Endothelial cell of umbilical vein (primary cell): ENCODE results near the gene SBSN. TPM values are rescaled to one million over a fixed set of nuclear protein-coding genes. Genes with fewer than 3 reads are reported as not detected.

Experiments used
- BruUV-seq: library from RNA; stranded (reverse); fragments of 400-500 nt; replicated peaks from 2 replicates; lab custom pipeline; 2021; lab: Mats Ljungman, UMichigan
- CTCF ChIA-PET: fragments of 300-600, 350-600 bp; sonication (Branson Sonifier 250); formaldehyde crosslinking; loops from one replicate; lab custom pipeline; 2021; ENCODE audit warnings: antibody characterized with exemption, inconsistent platforms; lab: Charles Lee
- POLR2A ChIA-PET: fragments of 300-600, 350-600 bp; sonication (Branson Sonifier 250); formaldehyde crosslinking; loops from one replicate; lab custom pipeline; 2021; ENCODE audit warnings: antibody characterized with exemption, inconsistent platforms; lab: Charles Lee
- DNase-seq: peaks from one replicate; pipeline ENCODE4 v3.0.0-alpha.2; 2011; ENCODE audit warnings: low read depth, low spot score
- FAIRE-seq: peaks from 2 replicates; lab custom pipeline; 2011; peaks lifted over from hg19 to GRCh38; lab: Jason Lieb, UNC
- H2AFZ ChIP-seq: 2 replicates; pipeline ENCODE4 v1.6.0; 2012; ENCODE audit warnings: low read depth, low read length, control low read depth, inconsistent platforms
- H3K27ac ChIP-seq: 2 replicates; pipeline ENCODE4 v1.5.1; 2011; ENCODE audit warnings: low read depth, mild to moderate bottlenecking, control low read depth, low read length, moderate library complexity; ENCODE audit not compliant: insufficient read depth
- H3K27me3 ChIP-seq, 2 experiments: 2 replicates each; pipeline versions ENCODE4 v1.6.0 to v1.6.1; 2011; ENCODE audit warnings: low read length in 2 of 2, mixed read lengths in 1 of 2; ENCODE audit not compliant: control insufficient read depth in 2 of 2, insufficient read depth in 2 of 2
- H3K36me3 ChIP-seq, 2 experiments: 2 replicates in 1 of 2; 3 replicates in 1 of 2; pipeline ENCODE4 v1.5.1; 2011; ENCODE audit warnings: low read length in 2 of 2, mild to moderate bottlenecking in 1 of 2, moderate library complexity in 1 of 2; ENCODE audit not compliant: control insufficient read depth in 2 of 2, insufficient read depth in 2 of 2; ENCODE audit errors: extremely low read depth in 1 of 2
- H3K4me1 ChIP-seq: 3 replicates; pipeline ENCODE4 v1.5.1; 2011; ENCODE audit warnings: mild to moderate bottlenecking, low read length; ENCODE audit not compliant: control insufficient read depth, insufficient read depth; ENCODE audit errors: extremely low read depth
- H3K4me2 ChIP-seq: 2 replicates; pipeline ENCODE4 v1.6.1; 2011; ENCODE audit warnings: low read length, control low read depth, mixed read lengths; ENCODE audit not compliant: insufficient read depth
- H3K4me3 ChIP-seq, 3 experiments: fragments of 200-600 bp in 1 of 3; sonication (generic), shearing (Covaris generic) in 1 of 3; replicated peaks in 1 of 3; 2 replicates each; pipeline ENCODE4 v1.5.1; 2011 to 2016; ENCODE audit warnings: control low read depth in 3 of 3, low read length in 3 of 3, mild to moderate bottlenecking in 2 of 3, inconsistent platforms in 1 of 3, low read depth in 1 of 3, moderate library complexity in 1 of 3; ENCODE audit not compliant: insufficient read depth in 1 of 3
- H3K79me2 ChIP-seq: 2 replicates; pipeline ENCODE4 v1.6.0; 2012; ENCODE audit warnings: low read length, inconsistent platforms; ENCODE audit not compliant: control insufficient read depth, insufficient read depth
- H3K9ac ChIP-seq: replicated peaks from 2 replicates; pipeline ENCODE3; 2011; ENCODE audit warnings: low read length, control low read depth; ENCODE audit not compliant: insufficient read depth; ENCODE audit errors: extremely low read depth
- H3K9me1 ChIP-seq: replicated peaks from 3 replicates; pipeline ENCODE4 v1.6.0; 2011; ENCODE audit warnings: mild to moderate bottlenecking, low read length; ENCODE audit not compliant: control insufficient read depth, insufficient read depth; ENCODE audit errors: extremely low read depth
- H3K9me3 ChIP-seq: replicated peaks from 2 replicates; pipeline ENCODE4 v1.5.1; 2012; ENCODE audit warnings: low read length, inconsistent platforms; ENCODE audit not compliant: control insufficient read depth, insufficient read depth
- H4K20me1 ChIP-seq: replicated peaks from 2 replicates; pipeline ENCODE3; 2011; ENCODE audit warnings: mild to moderate bottlenecking, low read length; ENCODE audit not compliant: control insufficient read depth, insufficient read depth; ENCODE audit errors: extremely low read depth
- CTCF ChIP-seq, 2 donors: IDR thresholded peaks; 1 replicate in 1 of 2; 2 replicates in 1 of 2; pipeline ENCODE4 v1.5.1; 2011; ENCODE audit warnings: low read length in 2 of 2, mild to moderate bottlenecking in 2 of 2, moderate library complexity in 2 of 2, control low read depth in 1 of 2, inconsistent platforms in 1 of 2, low read depth in 1 of 2; ENCODE audit not compliant: insufficient read depth in 1 of 2; ENCODE audit errors: extremely low read depth in 1 of 2
- EZH2 ChIP-seq: IDR thresholded peaks from 2 replicates; pipeline ENCODE4 v1.6.1; 2012; ENCODE audit warnings: borderline replicate concordance, low read depth, mild to moderate bottlenecking, moderate library complexity, low read length, inconsistent platforms; ENCODE audit not compliant: severe bottlenecking
- FOS ChIP-seq: IDR thresholded peaks from 2 replicates; pipeline ENCODE4 v1.6.1; 2011; ENCODE audit warnings: mild to moderate bottlenecking, low read length, moderate library complexity, borderline replicate concordance; ENCODE audit not compliant: insufficient read depth
- GATA2 ChIP-seq: IDR thresholded peaks from 2 replicates; pipeline ENCODE4 v1.7.0; 2011; ENCODE audit warnings: low read depth, mild to moderate bottlenecking, moderate library complexity, mixed read lengths, low read length; ENCODE audit not compliant: insufficient read length, insufficient read depth
- JUN ChIP-seq: IDR thresholded peaks from 2 replicates; pipeline ENCODE4 v1.6.1; 2011; ENCODE audit warnings: borderline replicate concordance, low read depth; ENCODE audit not compliant: insufficient read length, insufficient read depth
- MAX ChIP-seq: IDR thresholded peaks from 2 replicates; pipeline ENCODE4 v1.6.1; 2011; ENCODE audit not compliant: insufficient read depth, insufficient read length
- MYC ChIP-seq: IDR thresholded peaks from one replicate; pipeline ENCODE4 v1.6.1; 2011; ENCODE audit warnings: mild to moderate bottlenecking, low read depth, low read length
- POLR2A ChIP-seq: IDR thresholded peaks from 2 replicates; pipeline ENCODE4 v1.6.1; 2012; ENCODE audit warnings: low read depth, mild to moderate bottlenecking, control low read depth, low read length
- POLR2AphosphoS5 ChIP-seq: IDR thresholded peaks from 2 replicates; pipeline ENCODE4 v1.6.1; 2012; ENCODE audit warnings: low read depth, mild to moderate bottlenecking, control low read depth, low read length, moderate library complexity; ENCODE audit not compliant: insufficient read depth
- dilution Hi-C: fragments of 300-500 bp; cut with MboI; formaldehyde crosslinking; loops from one replicate; pipeline ENCODE4 v1.15.0; 2019; ENCODE audit warnings: low sequenced_read_pairs; ENCODE audit not compliant: extremely low pct_ligation_motif_present
- intact Hi-C: fragments of 100-400 bp; cut with micrococcal nuclease; formaldehyde crosslinking; loops from one replicate; pipeline ENCODE4 v1.10.0; 2022
- polyA plus RNA-seq, 4 experiments: library from polyadenylated mRNA; depleted of rRNA in 3 of 4; stranded (reverse) in 3 of 4; unstranded in 1 of 4; fragments of >200 nt; gene quantifications; 2 replicates each; pipeline versions ENCODE4 v1.2.1 to v1.2.3, GENCODE V29; 2011 to 2012; ENCODE audit warnings: missing spikeins in 1 of 4
- total RNA-seq: library from RNA; stranded (reverse); gene quantifications from 2 replicates; pipeline ENCODE4 v1.2.3, GENCODE V29; 2021

SBSN gene
- total and polyA plus RNA-seq, 2 donors (not counting 3 experiments of a cell fraction or from before 2014, with no cell fraction given) = not detected

GRCh38 chr19:35497406-35497805 is 30.7 kb downstream of the SBSN start:
- ChIA-PET CTCF (interaction anchor here (1.4 to 1.5 kb wide), 3 partner anchors 11 to 144 kb away, joined by 3 to 8 read pairs (median 6); no protein-coding TSS in a partner anchor), POLR2A (no interaction called here)
- FAIRE-seq = no peak

More at GRCh38 chr19:35497406-35497805, 30.7 kb downstream of the SBSN start:
- DNase-seq = no peak
- Histone ChIP-seq H4K20me1 (no peaks in the 10 kb centered on the region), H3K4me3 (no peak overlapping the region), H3K4me1 (no peaks in the 10 kb centered on the region), H3K9ac (no peak overlapping the region), H2AFZ (no peak overlapping the region), H3K27me3 (no peaks in the 10 kb centered on the region), H3K27ac (no peak overlapping the region), H3K79me2 (no peaks in the 10 kb centered on the region), H3K4me2 (no peak overlapping the region), H3K9me1 (no peaks in the 10 kb centered on the region), H3K36me3 (no peaks in the 10 kb centered on the region), H3K9me3 (no peaks in the 10 kb centered on the region)
- dilution Hi-C loops (no loop called here), intact Hi-C loops (no loop called here)
- no TSS peak for BruUV-seq
- TF ChIP-seq GATA2 (no peak), POLR2A (no peak), POLR2AphosphoS5 (no peak), EZH2 (no peak), MAX (no peak), JUN (no peak), CTCF (IDR thresholded peaks at IDR 0.05; ENCODE audit: extremely low read depth in 1 of 2, insufficient read depth in 1 of 2, low read depth in 1 of 2, low read length in 2 of 2) (no peak), FOS (no peak), MYC (no peak)
